HG03196 (cell line): ENCODE data around the gene SLC16A8.
"Not testable (repeated sequence)": the region's sequence is repeated elsewhere in the genome, so short reads cannot be mapped to it uniquely, and the experiment has no call there.

Source experiments
- ATAC-seq: cut with Tn5 transposase; IDR thresholded peaks from one replicate; pipeline ENCODE4 v1.9.1; 2021; ENCODE audit not compliant: unreplicated experiment

Gene SLC16A8

GRCh38 chr22:38088629-38089473 lies 4.9 kb upstream of the SLC16A8 start:
- no peak for ATAC-seq

GRCh38 chr22:38087855-38088254 lies 3.9 kb upstream of the SLC16A8 start:
- no peak for ATAC-seq

- no peak for ATAC-seq
Measured at GRCh38 chr22:38086942-38087341, 3.0 kb upstream of the SLC16A8 start.

- ATAC-seq, result no peak
Measured at GRCh38 chr22:38086001-38086845, 2.2 kb upstream of the SLC16A8 start.

- ATAC-seq, result no peak
Measured at GRCh38 chr22:38085501-38085900, 1.5 kb upstream of the SLC16A8 start.

GRCh38 chr22:38085056-38085455 lies 1.1 kb upstream of the SLC16A8 start:
- ATAC-seq, result no peak

- ATAC-seq, result no peak
Measured at GRCh38 chr22:38082986-38083710, 836 bp downstream of the SLC16A8 start.

GRCh38 chr22:38081941-38082828 lies 1.8 kb downstream of the SLC16A8 start:
- ATAC-seq, result no peak

- ATAC-seq, result no peak
Measured at GRCh38 chr22:38081636-38081940, 2.4 kb downstream of the SLC16A8 start.

GRCh38 chr22:38080850-38081635 lies 2.9 kb downstream of the SLC16A8 start:
- no peak for ATAC-seq

GRCh38 chr22:38080474-38080849 lies 3.5 kb downstream of the SLC16A8 start:
- ATAC-seq, result no peak

GRCh38 chr22:38079804-38080203 lies 4.2 kb downstream of the SLC16A8 start:
- no peak for ATAC-seq

- not testable (repeated sequence) for ATAC-seq
Measured at GRCh38 chr22:38079208-38079607, 4.8 kb downstream of the SLC16A8 start.

GRCh38 chr22:38078046-38078840 lies 5.7 kb downstream of the SLC16A8 start:
- ATAC-seq, result no peak

GRCh38 chr22:38077595-38077994 lies 6.4 kb downstream of the SLC16A8 start:
- no peak for ATAC-seq

GRCh38 chr22:38077096-38077495 lies 6.9 kb downstream of the SLC16A8 start:
- no peak for ATAC-seq

- ATAC-seq, result no peak
Measured at GRCh38 chr22:38075961-38076360, 8.0 kb downstream of the SLC16A8 start.

- ATAC-seq, result no peak
Measured at GRCh38 chr22:38075105-38075825, 8.7 kb downstream of the SLC16A8 start.
